ENCODE results near the gene RASAL2. TPM values are rescaled to one million over a fixed set of nuclear protein-coding genes. Genes with fewer than 3 reads are reported as not detected.

The RASAL2 gene
- total and polyA plus RNA-seq, 2 experiments from 2014 or later: 16.0 to 42.2 TPM

GRCh38 chr1:178061620-178062019 is 32.3 kb upstream of the RASAL2 start:
- no peaks in the 10 kb centered on the region for H3K36me3 ChIP-seq (ENCODE audit: insufficient read depth)
- H3K79me2 ChIP-seq (replicated peaks; ENCODE audit: insufficient read depth): no peaks in the 10 kb centered on the region
- no peak for TF ChIP-seq ETS1 (IDR thresholded peaks at IDR 0.05)
- no peak for TF ChIP-seq EZH2phosphoT487 (IDR thresholded peaks at IDR 0.05; ENCODE audit: unreplicated experiment)
- no peak for TF ChIP-seq EZH2 (IDR thresholded peaks at IDR 0.05; ENCODE audit: low read depth, unreplicated experiment)
- no peak for TF ChIP-seq ZNF331 (CRISPR knock-in tag; IDR thresholded peaks at IDR 0.05; ENCODE audit: low read depth)
- no peak for TF ChIP-seq NANOG (IDR thresholded peaks at IDR 0.05; ENCODE audit: borderline replicate concordance)
- TF ChIP-seq CREB1 (CRISPR knock-in tag; IDR thresholded peaks at IDR 0.05; ENCODE audit: low read depth): no peak
- no peak for TF ChIP-seq ZNF462 (CRISPR knock-in tag; IDR thresholded peaks at IDR 0.05)
- TF ChIP-seq ZNF114 (CRISPR knock-in tag; IDR thresholded peaks at IDR 0.05): no peak
- no peak for TF ChIP-seq CTCF (conservative IDR thresholded peaks at IDR 0.05; ENCODE audit: low read depth in 2 of 2)
- TF ChIP-seq REST (IDR thresholded peaks at IDR 0.05; ENCODE audit: unreplicated experiment): no peak
- TF ChIP-seq JUNB (IDR thresholded peaks at IDR 0.05; ENCODE audit: unreplicated experiment): no peak
- TF ChIP-seq STAT1 (IDR thresholded peaks at IDR 0.05; ENCODE audit: unreplicated experiment): no peak
- TF ChIP-seq POLR2AphosphoS5 (IDR thresholded peaks at IDR 0.05; ENCODE audit: low read depth): no peak
- H3K9me3 Mint-ChIP-seq: no peaks in the 10 kb centered on the region
- peaks cover 50% of the 10 kb centered on the region for H3K4me1 ChIP-seq (ENCODE audit: insufficient read depth)
- peak overlapping the region; percentile 50 for H3K4me2 ChIP-seq
- no peaks in the 10 kb centered on the region for H3K36me3 Mint-ChIP-seq (ENCODE audit: low read depth)
- no peak for ATAC-seq
- H3K27me3 Mint-ChIP-seq (ENCODE audit: insufficient read depth, low read depth, poor library complexity): peaks cover 3% of the 10 kb centered on the region
- no peaks in the 10 kb centered on the region for H3K27me3 ChIP-seq (ENCODE audit: insufficient read depth)
- peaks cover 53% of the 10 kb centered on the region for H3K4me1 Mint-ChIP-seq
- H3K4me3 ChIP-seq: no peak overlapping the region
- H2AFZ ChIP-seq: no peak overlapping the region
- peaks cover 5% of the 10 kb centered on the region for H3F3A ChIP-seq (replicated peaks; ENCODE audit: low read depth)
- H3K9me2 ChIP-seq (ENCODE audit: insufficient read depth): no peaks in the 10 kb centered on the region
- DNase-seq (ENCODE audit: low spot score): no peak
- peak overlapping the region; percentile 82; the same call in 1 of the 2 replicates for H3K27ac ChIP-seq (ENCODE audit: low read depth)
- no peaks in the 10 kb centered on the region for H4K20me1 ChIP-seq (replicated peaks; ENCODE audit: insufficient read depth)
- H3K27ac Mint-ChIP-seq: peak overlapping the region; percentile 98
- H3K4me3 Mint-ChIP-seq: no peak overlapping the region

All from GM23338 (cell line).